Left lung (tissue), 10 donors: ENCODE data around the gene SLC22A16. TPM values are rescaled to one million over a fixed set of nuclear protein-coding genes. Genes with fewer than 3 reads are reported as not detected.
"Not testable (repeated sequence)": the region's sequence is repeated elsewhere in the genome, so short reads cannot be mapped to it uniquely, and the experiment has no call there.

Source experiments
- ATAC-seq: fragments of 200-7000 bp; cut with Tn5 transposase; one replicate; pipeline ENCODE4 v1.9.1; 2020; ENCODE audit warnings: moderate library complexity
- DNase-seq, 4 donors: peaks; one replicate each; pipeline ENCODE4 v3.0.0-alpha.2; 2013 to 2020
- H3K27ac ChIP-seq, 2 donors: fragments of 200-600 bp; sonication (generic) in 1 of 2; one replicate each; pipeline versions ENCODE4 v1.5.0 to v1.8.0; 2020 to 2021
- H3K27me3 ChIP-seq, 2 donors: fragments of 200-600 bp; sonication (generic) in 1 of 2; one replicate each; pipeline versions ENCODE4 v1.5.0 to v1.8.0; 2020 to 2021
- H3K36me3 ChIP-seq, 2 donors: fragments of 200-600 bp; sonication (generic) in 1 of 2; one replicate each; pipeline versions ENCODE4 v1.5.0 to v1.8.0; 2020 to 2021
- H3K4me1 ChIP-seq, 2 donors: fragments of 200-600 bp; one replicate each; pipeline ENCODE4 v1.8.0; 2021
- H3K4me3 ChIP-seq, 2 donors: fragments of 200-600 bp; sonication (generic) in 1 of 2; one replicate each; pipeline versions ENCODE4 v1.5.0 to v1.8.0; 2020 to 2021; ENCODE audit warnings: mild to moderate bottlenecking in 1 of 2
- H3K9me3 ChIP-seq, 2 donors: fragments of 200-600 bp; sonication (generic) in 1 of 2; one replicate each; pipeline versions ENCODE4 v1.5.0 to v1.8.0; 2020 to 2021
- CTCF ChIP-seq, 2 donors: fragments of 200-600 bp; sonication (generic) in 1 of 2; IDR thresholded peaks; one replicate each; pipeline versions ENCODE4 v1.5.0 to v1.8.0; 2021; ENCODE audit warnings: antibody characterized with exemption in 2 of 2
- intact Hi-C, 2 donors: fragments of 100-400 bp; cut with DNase I; formaldehyde crosslinking; loops; one replicate each; pipeline versions ENCODE4 v1.11.2 to v1.14.2; 2022
- polyA plus RNA-seq, 6 donors: library from polyadenylated mRNA; unstranded; fragments of 120-200 nt; gene quantifications; one replicate each; pipeline ENCODE4 v1.2.1, GENCODE V29; 2013; ENCODE audit not compliant: insufficient read length in 6 of 6
- total RNA-seq, 2 donors: library from RNA; stranded (reverse); fragmentation: NEBNext Ultra II Directional; extraction: Animal tissue kit (Norgen Biotek cat#: 25700); gene quantifications; one replicate each; pipeline ENCODE4 v1.2.1, GENCODE V29; 2021
- donor health status: DM: no; HTN: yes; CAD: no.
- donor health status: DM: no; HTN: no; CAD: no.

The SLC22A16 gene
- total and polyA plus RNA-seq, 8 donors = 0.11 to 5.4 (median 0.23) TPM; not detected in 3

- peaks cover 0 to 12% of the 10 kb centered on the region in 2 donors for H3K4me1 ChIP-seq
- H3K27me3 ChIP-seq = no peaks in the 10 kb centered on the region
- H3K36me3 ChIP-seq = no peaks in the 10 kb centered on the region
- DNase-seq (peak in 2 of 4 donors; percentile 67 to 71), ATAC-seq (peak; percentile 38)
- no peak for TF ChIP-seq CTCF (IDR thresholded peaks at IDR 0.05)
- intact Hi-C loops = no loop called here
- H3K4me3 ChIP-seq = no peak overlapping the region
- no peaks in the 10 kb centered on the region for H3K9me3 ChIP-seq
- no peak overlapping the region for H3K27ac ChIP-seq
Measured at GRCh38 chr6:110512991-110513390, 36.6 kb upstream of the SLC22A16 start.

- intact Hi-C loops, DNase-seq, ATAC-seq: not testable (repeated sequence)
Measured at GRCh38 chr6:110512549-110512948, 36.1 kb upstream of the SLC22A16 start.

GRCh38 chr6:110511401-110511800, 35.0 kb upstream of the SLC22A16 start:
- no peak overlapping the region for H3K27ac ChIP-seq
- no peaks in the 10 kb centered on the region for H3K9me3 ChIP-seq
- TF ChIP-seq CTCF (IDR thresholded peaks at IDR 0.05) = no peak
- DNase-seq (no peak), ATAC-seq (no peak)
- H3K4me1 ChIP-seq = peaks cover 0 to 12% of the 10 kb centered on the region in 2 donors
- H3K27me3 ChIP-seq = no peaks in the 10 kb centered on the region
- H3K36me3 ChIP-seq = no peaks in the 10 kb centered on the region
- no peak overlapping the region for H3K4me3 ChIP-seq
- intact Hi-C loops = no loop called here

More at GRCh38 chr6:110512549-110512948, 36.1 kb upstream of the SLC22A16 start:
- H3K9me3 ChIP-seq, H3K27me3 ChIP-seq, H3K36me3 ChIP-seq, H3K4me3 ChIP-seq, H3K27ac ChIP-seq: not testable (repeated sequence)
- H3K4me1 ChIP-seq = peaks cover 0 to 12% of the 10 kb centered on the region in 2 donors

- intact Hi-C loops = no loop called here
- DNase-seq (no peak), ATAC-seq (peak; percentile 82)
- peaks cover 0 to 12% of the 10 kb centered on the region in 2 donors for H3K4me1 ChIP-seq
- no peak for TF ChIP-seq CTCF (IDR thresholded peaks at IDR 0.05)
- H3K27me3 ChIP-seq = no peaks in the 10 kb centered on the region
- H3K4me3 ChIP-seq = no peak overlapping the region
- H3K9me3 ChIP-seq = no peaks in the 10 kb centered on the region
- H3K36me3 ChIP-seq = no peaks in the 10 kb centered on the region
- H3K27ac ChIP-seq = no peak overlapping the region
Measured at GRCh38 chr6:110509617-110510241, 33.3 kb upstream of the SLC22A16 start.

GRCh38 chr6:110504891-110505290, 28.5 kb upstream of the SLC22A16 start:
- H3K27ac ChIP-seq, H3K36me3 ChIP-seq, H3K9me3 ChIP-seq, H3K27me3 ChIP-seq, H3K4me1 ChIP-seq, DNase-seq, intact Hi-C loops, H3K4me3 ChIP-seq, ATAC-seq: not testable (repeated sequence)

GRCh38 chr6:110495949-110496348, 19.5 kb upstream of the SLC22A16 start:
- DNase-seq (no peak), ATAC-seq (no peak)
- Histone ChIP-seq H3K9me3 (no peaks in the 10 kb centered on the region), H3K27me3 (no peaks in the 10 kb centered on the region), H3K4me3 (no peak overlapping the region), H3K27ac (no peak overlapping the region), H3K4me1 (no peaks in the 10 kb centered on the region), H3K36me3 (no peaks in the 10 kb centered on the region)
- intact Hi-C loops = no loop called here
- no peak for TF ChIP-seq CTCF (IDR thresholded peaks at IDR 0.05)
